Stimulated activated CD4-positive, alpha-beta T cell treated with anti-CD3 and anti-CD28 coated beads, Interleukin-2, amount 100 ng/mL, for 4 hours (primary cell): ENCODE measurements around the gene ARID3A.

Source experiments
- DNase-seq: peaks from one replicate; pipeline ENCODE4 v3.0.0-alpha.2; 2020; ENCODE audit warnings: low read depth

Gene ARID3A

DNA sequence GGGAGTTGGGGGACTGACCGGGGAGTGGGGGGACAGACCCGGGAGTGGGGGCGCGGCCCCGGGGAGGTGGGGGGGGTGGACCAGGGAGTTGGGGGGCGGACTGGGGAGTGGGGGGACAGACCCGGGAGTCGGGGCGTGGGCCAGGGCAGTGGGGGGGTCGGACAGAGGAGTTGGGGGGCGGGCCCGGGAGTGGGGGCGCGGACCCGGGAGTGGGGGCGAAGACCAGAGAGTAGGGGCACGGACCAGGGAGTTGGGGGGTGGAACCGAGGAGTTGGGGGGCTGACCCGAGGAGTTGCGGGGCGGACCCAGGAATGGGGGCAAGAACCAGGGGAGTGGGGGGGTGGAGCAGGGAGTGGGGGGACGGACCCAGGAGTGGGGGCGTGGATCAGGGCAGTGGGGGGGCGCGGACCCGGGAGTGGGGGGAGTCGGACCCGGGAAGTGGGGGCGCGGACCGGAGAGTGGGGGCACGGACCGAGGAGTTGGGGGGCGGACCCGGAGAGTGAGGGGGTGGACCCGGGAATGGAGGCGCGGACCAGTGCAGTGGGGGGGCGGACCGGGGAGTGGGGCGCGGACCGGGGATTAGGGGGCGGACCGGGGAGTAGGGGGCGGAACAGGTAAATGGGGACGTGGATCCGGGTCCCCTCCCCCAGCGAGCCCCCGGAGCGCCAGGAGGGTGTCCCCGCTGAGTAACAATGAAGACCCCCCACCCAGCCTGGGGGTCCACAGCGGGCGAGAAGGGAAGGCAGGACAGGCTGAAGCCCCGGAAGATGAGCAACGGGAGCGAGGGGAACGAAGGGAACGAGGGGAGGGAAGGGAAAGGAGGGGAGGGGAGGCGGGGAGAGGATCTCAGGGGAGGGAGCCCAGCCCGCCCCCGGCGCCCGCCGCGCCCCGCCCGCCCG, 13.4 kb upstream of the ARID3A start:
- DNase-seq: no peak

DNA sequence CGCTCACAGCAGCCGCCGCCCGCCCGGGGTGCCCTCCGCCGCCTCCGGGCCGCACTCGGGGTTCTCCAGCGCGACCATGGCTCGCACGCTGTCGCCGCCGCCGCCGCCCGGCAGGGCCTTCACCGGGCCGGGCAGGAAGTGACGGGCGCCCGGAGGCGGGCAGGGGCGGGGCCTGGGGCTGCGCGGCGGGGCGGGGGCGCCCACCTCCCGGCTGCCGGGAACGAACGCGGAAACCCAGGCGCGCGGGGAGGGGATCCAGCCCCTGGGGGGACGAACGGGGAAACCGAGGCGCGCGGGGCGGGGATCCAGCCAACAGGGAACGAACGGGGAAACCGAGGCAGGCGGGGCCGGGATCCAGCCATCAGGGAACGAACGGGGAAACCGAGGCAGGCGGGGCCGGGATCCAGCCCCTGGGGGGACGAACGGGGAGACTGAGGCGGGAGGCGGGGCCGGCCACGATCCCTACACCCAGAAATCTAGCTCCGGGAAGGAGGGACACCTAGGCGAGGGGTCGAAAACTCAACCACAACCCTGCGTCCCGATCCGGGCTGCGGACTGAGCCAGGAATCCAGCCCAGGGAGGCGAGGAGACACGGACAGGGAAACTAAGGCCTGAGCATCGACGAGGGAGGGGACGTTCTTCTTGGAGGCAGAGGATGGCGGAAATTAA, 12.6 kb upstream of the ARID3A start, which contains the start of gene R3HDM4:
R3HDM4 (minus strand) TSS at position 140 of the 669 bp plus-strand sequence; CDS start at position 78, 62 bp downstream.
- DNase-seq: peak; percentile 82

DNA sequence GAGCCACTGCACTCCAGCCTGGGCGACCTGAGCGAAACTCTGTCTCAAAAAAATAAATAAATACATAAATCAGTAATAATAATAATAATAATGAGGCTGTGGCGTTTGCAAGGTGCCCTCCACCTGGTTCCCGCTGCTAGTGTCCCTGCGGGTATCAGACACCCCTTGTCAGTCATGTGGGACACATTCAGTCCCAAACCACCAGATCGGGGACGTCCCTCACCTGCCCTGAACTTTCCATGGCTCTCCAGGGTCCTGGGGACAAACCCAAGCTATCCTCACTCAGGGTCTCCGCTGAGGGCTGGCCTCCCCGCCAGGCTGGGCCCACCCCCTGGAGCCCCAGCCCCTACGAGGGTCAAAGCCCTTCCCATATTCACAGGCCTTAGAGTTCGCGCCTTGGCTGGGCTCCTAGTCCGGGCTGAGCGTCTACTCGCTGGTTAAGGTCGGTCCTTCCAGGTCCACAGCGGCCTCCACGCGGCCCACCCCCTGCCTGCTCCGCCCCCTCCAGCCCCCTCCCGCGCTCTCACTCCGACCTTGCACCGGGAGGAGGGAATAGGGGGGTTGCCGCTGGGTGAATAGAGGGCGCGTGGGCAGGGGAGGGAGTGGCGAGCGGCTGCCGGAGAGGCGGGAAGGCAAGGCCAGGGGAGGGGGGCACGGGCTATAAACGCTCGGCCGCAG, 9.1 kb upstream of the ARID3A start:
- no peak for DNase-seq

DNA sequence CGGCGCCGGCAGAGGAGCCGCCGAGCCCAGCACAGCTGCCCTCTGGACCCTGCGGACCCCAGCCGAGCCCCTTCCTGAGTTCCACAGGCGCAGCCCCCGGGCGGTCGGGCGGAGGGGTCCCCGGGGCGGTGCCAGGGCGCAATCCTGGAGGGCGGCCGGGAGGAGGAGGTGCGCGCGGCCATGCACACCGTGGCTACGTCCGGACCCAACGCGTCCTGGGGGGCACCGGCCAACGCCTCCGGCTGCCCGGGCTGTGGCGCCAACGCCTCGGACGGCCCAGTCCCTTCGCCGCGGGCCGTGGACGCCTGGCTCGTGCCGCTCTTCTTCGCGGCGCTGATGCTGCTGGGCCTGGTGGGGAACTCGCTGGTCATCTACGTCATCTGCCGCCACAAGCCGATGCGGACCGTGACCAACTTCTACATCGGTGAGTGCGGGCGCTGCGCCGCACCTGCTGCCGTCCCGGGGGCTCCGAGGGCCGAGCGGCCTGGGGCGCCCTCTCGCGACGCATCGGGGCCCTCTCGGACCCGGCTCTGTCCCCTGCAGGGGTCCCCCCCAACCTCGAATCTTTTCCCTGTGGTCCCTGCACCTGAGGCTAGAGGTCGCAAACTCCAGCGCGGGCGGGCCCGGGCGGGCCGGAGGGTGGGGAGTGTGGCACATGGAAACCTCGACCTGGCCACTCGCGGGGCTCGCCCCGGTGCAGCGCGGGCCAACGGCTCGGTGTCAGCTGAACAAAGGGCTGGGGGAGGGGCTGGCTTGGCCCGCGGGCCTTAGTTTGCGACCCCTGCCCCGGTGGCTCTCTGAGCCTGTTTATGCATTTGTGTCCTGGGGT, 8.3 kb upstream of the ARID3A start, which contains the start of gene KISS1R:
KISS1R (plus strand) TSS at position 11 of the 829 bp plus-strand sequence; CDS start at position 181, 170 bp downstream.
- DNase-seq: no peak

DNA sequence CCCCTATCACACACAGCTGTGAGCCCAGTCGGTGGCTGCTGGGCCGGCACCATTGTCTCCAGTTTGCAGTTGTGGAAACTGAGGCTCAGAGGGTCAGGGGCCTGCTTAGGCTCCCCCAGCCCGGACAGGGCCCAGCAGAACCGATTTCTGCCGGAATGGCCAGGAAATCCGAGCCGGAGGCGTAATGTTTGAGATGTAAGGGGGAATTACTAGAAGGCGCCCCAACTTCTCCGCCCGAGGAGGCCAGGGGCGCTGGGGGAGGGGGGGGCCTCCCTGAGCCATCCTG, 7.7 kb upstream of the ARID3A start:
- no peak for DNase-seq

DNA sequence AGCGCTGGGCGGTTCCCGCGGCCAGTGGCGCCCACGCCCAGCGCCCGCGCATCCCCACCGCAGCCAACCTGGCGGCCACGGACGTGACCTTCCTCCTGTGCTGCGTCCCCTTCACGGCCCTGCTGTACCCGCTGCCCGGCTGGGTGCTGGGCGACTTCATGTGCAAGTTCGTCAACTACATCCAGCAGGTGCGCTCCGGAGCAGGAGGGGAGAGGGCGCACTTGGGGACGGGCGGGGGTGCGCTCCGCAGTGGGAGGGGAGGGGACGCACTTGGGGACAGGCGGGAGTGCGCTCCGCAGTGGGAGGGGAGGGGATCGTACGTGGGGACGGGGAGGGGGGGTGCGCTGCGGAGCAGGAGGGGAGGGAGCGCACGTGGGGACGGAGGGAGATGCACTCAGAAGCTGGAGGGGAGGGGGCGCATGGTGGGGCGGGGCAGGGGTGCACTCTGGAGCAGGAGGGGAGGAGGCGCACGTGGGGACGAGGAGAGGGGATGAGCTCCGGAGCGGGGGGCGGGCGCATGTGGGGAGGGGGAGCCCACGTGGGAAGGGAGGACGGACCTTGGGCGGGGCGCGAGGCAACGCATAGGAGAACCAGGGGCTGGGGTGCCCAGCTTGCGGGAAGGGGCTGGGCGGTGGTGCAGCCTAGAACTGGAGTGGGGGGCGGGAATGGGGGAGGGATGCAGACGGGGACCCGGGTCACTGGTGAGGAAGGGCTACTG, 7.2 kb upstream of the ARID3A start:
- DNase-seq: no peak

DNA sequence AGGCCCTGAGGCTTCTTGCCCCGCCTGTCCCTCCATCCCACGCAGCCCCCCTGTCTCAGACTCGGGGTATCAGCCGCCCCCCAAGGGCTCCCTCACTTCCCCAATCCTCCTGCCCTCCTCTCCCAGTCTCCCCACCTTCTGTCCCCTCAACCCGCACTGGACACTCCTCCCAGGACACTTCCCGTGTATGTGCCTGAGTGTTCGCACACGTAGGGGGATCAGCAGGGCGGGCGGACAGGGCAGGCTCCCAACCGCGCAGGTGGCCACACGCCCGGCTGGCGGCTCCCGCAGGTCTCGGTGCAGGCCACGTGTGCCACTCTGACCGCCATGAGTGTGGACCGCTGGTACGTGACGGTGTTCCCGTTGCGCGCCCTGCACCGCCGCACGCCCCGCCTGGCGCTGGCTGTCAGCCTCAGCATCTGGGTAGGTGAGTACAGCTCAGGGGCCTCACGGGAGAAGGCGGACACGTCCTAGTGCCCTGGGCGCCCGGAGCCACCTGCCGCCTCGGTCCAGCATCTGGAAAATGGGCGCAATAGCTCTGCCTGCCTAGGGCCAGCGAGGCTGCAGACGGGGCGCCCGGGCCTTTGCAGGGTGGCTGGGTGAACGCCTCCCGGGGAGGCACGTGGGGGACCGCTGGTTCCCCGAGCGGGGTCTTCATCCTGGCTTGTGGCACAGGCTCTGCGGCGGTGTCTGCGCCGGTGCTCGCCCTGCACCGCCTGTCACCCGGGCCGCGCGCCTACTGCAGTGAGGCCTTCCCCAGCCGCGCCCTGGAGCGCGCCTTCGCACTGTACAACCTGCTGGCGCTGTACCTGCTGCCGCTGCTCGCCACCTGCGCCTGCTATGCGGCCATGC, 6.4 kb upstream of the ARID3A start:
- DNase-seq: no peak

DNA sequence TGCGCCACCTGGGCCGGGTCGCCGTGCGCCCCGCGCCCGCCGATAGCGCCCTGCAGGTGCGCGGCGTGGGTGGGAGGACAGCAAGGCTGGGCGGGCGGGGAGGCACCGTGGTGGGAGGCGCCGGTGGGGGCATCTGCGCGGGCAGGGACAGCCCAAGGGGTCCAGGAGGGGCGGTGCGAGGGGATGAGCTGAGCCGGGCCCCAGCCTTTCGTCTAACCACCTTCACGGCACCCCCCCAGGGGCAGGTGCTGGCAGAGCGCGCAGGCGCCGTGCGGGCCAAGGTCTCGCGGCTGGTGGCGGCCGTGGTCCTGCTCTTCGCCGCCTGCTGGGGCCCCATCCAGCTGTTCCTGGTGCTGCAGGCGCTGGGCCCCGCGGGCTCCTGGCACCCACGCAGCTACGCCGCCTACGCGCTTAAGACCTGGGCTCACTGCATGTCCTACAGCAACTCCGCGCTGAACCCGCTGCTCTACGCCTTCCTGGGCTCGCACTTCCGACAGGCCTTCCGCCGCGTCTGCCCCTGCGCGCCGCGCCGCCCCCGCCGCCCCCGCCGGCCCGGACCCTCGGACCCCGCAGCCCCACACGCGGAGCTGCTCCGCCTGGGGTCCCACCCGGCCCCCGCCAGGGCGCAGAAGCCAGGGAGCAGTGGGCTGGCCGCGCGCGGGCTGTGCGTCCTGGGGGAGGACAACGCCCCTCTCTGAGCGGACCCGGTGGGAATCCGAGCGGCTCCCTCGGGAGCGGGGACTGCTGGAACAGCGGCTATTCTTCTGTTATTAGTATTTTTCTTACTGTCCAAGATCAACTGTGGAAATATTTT, 5.6 kb upstream of the ARID3A start:
- peak; percentile 59 for DNase-seq

DNA sequence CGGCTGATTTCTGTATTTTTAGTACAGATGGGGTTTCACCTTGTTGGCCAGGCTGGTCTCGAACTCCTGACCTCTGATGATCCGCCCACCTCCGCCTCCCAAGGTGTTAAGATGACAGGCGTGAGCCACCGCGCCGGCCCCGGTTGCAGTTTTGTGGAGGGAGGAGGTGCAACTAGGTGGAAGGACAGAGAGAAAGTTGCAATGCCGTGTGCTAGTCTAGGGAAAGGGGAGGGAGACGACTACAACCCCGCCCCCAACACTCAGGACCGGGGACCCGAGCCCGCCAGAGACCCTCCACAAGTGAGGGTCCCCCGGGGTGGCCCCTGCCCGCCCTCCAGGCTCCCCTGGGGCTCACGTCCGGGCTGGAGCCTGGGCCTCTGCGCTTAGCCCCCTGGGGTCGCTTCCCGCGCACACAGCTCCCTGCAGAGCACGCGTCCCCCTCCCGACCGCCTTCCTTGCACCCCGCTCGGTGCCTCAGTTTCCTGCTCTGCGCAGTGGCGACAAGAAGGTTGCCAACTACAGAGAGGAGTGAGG, 1.2 kb upstream of the ARID3A start:
- no peak for DNase-seq

DNA sequence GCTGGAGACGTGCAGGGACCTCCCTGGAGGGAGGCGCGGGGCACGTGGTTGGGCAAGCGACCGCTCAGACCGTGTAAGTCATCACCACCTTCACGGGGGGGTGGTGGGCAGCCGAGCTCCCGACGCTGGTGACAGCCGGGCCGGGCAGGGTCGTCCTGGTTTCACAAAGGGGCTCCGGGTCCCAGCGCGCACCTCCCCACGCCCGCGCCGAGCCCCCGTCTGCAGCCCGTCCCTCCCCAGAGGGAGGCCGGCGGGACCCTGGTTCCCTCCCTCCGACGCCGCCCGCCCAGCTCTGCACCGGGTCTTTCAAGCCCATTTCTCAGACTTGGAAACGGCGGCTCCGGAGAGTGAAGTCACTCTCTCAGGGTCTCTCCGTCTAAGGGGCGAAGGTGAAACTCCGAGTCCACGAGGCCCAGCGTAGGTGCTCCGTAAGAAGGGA, 729 bp upstream of the ARID3A start:
- DNase-seq: no peak

DNA sequence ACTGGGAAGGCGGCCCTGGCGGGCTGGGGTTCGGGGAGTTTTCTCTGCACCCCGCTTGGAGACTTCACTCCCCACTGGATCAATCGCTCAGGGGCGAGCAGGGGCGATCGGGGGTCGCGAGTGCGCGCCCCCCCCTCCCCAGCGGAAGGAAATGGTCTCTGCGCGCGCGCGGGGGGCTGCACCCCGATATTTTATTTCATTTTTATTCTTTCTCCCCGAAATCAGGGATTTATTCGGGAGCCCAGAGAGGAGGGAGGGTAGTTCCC, 421 bp downstream of the ARID3A start:
- no peak for DNase-seq

DNA sequence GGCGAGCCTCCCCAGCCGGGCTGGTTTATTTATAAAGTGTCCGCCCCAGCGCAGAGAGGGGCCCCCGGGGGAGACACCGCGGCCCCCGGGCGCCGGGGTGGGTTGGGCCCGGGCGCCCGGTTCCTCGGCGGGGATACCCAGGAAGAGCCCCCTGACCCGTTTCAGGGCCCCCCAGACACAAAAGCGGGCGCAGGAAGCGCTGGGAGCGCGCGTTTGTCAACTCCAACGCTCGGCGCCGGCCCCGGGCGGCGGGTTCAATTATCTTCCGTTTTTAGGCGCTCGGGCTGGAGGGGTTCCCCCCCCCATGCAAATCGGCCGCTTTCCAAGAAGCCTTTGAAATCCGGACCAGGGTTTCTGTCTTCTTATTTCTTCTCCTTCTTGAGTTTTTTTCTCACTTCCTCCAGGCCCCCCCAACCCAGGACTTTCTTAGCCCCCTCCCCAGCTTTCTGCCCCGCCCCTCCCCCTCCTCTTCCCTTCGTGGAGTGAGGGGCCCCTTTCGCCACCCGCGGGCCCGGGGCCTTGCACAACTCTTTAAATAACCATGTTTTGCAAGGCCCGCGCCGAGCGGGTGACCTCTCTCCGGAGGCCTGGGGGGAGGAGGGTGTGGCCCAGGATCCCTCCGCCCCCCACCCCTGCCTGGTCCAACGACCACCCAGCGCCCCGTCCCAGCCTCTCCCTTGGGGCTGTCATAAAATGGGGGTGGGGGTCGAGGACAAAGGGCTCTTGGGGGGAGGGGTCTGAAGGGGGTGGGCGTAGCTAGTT, 935 bp downstream of the ARID3A start:
- no peak for DNase-seq

DNA sequence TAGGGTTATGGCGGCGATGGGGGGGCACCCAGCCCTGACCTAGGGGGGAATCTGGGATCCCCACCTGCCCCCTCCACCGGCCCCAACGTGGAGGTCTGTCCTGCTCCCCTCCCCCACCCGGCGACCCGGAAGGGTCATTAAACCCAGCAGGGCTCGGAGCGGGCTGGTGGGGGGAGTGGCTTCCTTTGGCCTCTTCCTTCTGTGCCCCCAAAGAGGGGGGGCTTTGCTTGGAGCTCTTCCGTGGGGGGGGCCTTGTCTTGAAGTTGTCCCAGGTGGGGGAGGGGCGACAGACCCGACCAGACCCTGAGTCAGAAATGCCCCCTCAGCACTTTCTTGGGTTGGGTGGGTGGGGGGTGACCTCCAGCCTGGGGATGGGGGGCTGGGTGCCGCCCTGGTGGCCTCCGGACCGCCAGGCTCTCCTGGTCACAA, 1.5 kb downstream of the ARID3A start:
- no peak for DNase-seq

DNA sequence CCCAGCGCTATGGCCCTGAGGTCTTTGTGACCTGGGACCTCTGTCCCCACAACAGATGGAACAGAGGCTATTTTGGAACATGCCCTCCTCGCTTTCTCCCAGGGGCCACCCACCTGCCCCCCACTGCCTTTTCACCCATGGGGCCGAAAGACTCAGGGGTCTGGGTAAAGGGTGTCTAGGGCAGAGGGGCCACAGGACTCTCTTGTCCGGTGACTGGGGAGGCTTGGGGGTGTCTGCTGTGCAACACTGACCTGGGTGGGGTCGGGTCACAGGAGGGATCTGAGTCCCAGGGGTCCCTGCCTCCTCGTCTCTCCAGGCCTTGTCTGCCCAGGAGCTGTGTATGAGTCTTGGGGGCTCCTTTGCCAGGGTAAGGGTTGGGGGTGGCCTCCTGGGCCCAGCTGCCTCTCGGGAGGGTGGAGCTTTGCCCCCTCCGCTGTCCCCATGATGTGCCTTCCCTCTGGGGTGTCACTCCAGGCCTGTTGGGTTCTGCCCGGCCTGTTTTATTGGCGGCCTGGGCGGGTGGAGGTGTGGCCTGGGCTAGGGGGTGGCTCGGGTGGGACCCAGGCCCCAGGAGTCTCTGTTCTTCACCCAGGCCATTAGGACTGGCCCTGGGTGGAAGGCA, 2.1 kb downstream of the ARID3A start:
- DNase-seq: no peak

DNA sequence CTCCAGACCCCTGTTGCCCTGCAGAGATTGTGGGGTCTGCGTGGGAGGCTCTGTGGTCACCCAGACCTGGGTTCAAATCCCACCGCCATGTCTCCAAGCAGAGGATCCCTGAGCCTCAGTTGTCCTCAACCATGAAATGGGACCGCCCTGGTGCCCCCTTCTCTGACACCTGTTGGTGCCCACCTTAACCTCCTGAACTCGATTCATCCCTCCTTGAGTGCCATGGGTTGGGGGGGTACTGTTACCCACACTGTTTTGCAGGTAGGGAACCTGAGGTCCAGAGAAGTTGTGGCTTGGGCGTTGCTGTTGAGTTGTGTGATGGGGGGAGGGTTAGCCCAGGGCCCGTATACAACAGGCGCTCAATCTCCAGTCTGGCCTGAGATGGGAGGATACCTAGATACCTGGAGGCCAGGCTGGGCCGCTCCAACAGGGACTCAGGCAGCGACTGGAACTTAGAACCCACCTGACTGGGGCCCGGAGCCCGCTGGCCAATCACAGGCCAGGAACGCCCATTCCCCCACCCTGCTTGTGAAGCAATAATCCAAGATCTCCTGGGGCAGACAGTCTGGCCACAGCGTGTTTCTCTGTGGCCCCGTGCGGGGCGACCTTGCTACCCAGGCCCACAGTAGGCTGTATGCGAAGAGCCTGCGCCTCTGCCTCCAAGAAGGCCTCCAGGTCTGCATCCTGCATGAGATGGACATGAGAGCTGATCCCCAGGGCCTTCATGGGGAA, 2.8 kb downstream of the ARID3A start:
- no peak for DNase-seq

DNA sequence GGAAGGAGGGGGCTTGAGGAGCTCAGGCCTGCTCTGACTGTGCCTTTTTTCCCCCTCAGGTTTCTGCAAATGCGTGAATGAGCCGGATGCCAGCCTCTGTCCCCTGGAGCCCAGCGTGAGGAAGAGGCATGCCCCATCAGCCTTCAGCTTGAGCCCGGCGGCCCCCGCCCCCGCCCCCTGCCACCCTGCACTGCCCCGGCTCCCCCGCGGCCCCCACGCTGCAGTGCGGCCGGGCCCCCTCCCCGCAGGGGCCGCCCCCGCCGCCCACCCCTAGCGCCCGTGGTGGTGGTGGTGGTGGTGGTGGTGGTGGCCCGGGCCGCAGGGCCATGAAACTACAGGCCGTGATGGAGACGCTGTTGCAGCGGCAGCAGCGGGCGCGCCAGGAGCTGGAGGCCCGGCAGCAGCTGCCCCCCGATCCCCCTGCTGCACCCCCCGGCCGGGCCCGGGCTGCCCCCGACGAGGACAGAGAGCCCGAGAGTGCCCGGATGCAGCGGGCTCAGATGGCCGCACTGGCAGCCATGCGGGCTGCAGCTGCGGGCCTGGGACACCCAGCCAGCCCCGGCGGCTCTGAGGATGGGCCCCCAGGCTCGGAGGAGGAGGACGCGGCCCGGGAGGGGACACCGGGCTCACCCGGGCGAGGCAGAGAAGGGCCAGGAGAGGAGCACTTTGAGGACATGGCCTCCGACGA, 3.5 kb downstream of the ARID3A start:
- DNase-seq: no peak

DNA sequence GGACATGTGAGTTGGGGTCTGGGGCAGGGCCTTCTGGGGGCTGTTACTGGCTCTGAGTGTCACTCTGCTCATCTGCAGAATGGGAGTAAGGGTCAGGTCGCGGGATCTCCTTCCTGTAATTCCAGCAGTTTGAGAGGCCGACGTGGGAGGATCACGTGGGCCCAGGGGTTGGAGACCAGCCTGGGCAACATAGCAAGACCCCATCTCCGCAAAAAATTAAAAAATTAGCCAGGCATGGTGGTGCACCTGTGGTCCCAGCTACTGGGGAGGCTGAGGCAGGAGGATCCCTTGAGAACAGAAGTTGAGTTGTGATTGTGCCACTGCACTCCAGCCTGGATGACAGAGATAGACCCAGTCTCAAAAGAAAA, 4.0 kb downstream of the ARID3A start:
- DNase-seq: no peak
